SW480 (cell line): ENCODE results near the gene FRRS1L.

ENCODE experiments used
- DNase-seq: peaks from one replicate; pipeline ENCODE4 v3.0.0-alpha.2; 2016; ENCODE audit warnings: low spot score

Gene FRRS1L

GRCh38 chr9:109176386-109176785, 9.3 kb upstream of the FRRS1L start:
- no peak for DNase-seq

DNA sequence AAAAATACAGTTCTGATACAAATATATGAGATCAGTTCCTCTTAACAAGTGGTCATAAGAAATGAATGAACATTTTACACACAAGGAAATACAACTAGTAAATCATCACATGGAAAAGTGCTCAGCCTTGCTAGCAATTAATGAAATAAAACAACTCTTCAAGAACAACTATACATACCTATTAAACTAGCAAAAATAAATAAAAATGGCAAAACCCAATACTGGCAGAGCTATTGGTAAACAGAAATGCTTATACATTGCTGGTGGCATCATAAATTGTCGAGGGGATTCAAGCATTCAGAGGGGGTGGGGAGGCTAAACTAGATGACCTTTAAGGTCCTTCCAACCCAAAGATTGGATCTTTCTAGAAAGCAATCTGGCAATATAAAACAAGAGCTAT, 5.9 kb upstream of the FRRS1L start:
- DNase-seq = no peak

DNA sequence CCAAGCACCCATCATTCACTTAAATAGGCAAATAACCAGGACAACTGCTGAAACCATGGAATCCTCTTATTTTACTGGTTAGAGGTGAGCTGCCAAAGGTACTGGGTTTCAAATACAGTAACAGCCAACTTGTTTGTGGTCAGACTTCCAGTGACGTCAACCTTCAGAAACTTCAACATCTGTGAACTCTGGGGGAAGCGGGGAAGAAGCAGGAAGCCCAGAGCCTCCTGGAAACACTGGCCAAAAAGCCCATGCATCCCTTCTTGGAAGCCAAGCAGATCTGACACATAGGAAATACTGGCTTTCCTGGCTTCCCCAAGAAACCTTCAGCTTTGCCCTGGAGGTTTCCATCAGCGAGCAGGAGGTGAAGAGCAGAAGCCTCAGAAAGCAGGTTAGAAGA, 4.9 kb upstream of the FRRS1L start:
- no peak for DNase-seq

DNA sequence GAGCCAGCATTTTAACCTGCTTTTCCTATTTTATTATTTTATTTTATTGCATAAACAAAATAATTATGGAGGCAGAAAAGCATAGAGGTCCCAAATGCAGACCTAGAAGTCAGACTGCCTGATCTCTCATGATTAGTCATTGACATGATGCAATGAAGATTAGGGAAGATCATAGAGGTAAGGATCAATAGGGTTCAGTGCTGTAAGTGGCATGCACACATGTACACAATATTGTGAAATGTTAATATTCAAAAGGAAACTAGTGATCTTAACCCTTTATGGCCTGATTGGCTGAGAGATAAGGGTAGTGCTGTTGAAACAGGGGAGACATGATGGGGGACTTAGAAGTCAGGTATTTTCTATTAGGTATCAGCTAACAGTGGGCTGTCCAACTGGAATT, 1.1 kb upstream of the FRRS1L start:
- DNase-seq = no peak

GRCh38 chr9:109167716-109168115, 667 bp upstream of the FRRS1L start:
- no peak for DNase-seq

DNA sequence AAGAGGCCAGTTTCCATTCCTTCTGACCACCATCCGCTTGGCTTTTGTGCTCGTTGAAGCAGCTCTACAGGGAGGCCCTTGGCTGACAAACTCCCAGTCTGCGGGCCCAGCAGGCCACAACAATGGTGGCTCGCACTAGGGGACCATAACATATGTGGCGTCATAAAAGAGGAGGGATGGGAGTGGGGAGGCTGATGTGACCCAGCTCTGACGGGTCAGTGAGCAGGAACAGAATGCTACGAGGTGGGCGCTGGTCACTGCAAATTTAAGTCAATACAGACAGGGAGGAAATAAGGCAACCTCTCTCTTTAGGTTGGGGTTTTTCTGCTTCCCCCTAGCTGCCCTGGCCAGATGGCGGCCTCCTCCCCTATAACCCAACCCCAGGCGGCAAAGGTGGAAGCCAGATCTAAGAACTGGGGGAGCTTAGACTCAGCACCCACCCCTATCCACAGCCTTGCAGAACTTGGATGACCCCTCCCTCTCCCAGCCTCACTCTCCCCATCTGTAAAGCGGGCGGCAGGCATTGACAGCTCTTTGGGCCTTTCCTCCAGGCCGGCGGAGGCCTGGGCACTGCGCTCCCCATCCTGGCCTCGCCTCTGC, 778 bp downstream of the FRRS1L start:
- DNase-seq = no peak

GRCh38 chr9:109164042-109164441, 3.0 kb downstream of the FRRS1L start:
- no peak for DNase-seq

GRCh38 chr9:109163194-109163593, 3.9 kb downstream of the FRRS1L start:
- DNase-seq = no peak

- DNase-seq = no peak
Observed at GRCh38 chr9:109162677-109163076, 4.4 kb downstream of the FRRS1L start.

- no peak for DNase-seq
Observed at GRCh38 chr9:109161471-109161870, 5.6 kb downstream of the FRRS1L start.

DNA sequence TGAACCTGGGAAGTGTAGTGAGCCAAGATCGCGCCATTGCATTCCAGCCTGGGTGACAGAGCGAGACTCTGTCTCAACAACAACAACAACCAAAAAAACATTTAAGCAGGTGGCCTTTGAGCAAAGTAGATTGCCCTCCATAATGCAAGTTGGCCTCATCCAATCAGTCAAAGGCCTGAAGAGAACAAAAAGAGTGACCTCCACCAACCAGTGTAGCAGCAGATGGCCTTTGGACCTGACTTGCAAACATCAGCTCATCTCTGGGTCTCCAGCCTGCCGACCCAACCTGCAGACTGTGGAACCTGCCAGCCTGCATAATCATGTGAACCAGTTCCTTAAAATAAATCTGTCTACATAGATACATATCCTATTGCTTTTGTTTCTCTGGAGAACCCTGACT, 7.5 kb downstream of the FRRS1L start:
- DNase-seq = no peak

GRCh38 chr9:109158651-109159050, 8.4 kb downstream of the FRRS1L start:
- no peak for DNase-seq

GRCh38 chr9:109156708-109157107, 10.3 kb downstream of the FRRS1L start:
- DNase-seq = no peak

DNA sequence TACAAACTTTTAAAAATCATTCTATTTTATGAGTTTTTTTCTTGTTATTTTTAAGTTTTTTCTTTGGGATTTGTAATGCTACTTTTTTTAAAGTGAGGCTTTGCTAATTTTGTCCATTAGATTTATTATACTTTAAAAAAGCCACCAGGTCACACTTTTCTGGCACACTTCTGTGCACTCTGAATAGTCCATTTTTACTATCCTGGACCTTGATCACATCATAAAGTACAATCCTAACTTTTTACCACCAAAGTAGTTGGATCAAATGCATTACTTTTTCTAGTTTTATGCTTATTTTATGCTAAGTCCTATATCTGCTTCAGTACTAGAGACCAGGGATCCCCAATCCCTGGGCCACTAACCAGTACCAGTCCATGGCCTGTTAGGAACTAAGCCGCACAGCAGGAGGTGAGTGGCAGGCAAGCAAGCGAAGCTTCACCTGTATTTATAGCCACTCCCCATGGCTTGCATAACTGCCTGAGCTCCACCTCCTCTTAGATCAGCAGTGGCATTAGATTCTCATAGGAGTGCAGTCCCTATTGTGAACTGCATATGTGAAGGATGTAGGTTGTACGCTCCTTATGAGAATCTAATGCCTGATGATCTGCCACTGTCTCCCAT, 16.0 kb downstream of the FRRS1L start:
- DNase-seq = no peak

DNA sequence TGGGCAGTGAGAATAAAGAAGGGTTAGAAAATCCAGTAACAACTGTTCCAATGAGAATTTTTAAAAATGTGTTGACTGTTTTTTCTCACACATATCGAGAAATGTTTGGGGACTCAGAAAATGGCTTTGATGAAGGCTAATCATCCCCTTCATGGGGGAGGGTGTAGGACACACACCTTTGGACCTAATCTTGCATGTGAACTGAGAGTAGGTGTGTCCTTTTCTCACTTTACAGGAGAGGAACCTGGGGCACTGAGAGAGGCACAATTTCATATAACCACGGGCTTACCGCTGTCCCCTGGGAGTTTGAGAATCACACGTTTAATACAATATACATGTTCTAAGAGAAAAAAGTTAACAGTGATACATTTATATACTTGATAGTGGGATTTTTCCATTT, 17.3 kb downstream of the FRRS1L start:
- DNase-seq = no peak

- DNase-seq = no peak
Observed at GRCh38 chr9:109149089-109149488, 18.0 kb downstream of the FRRS1L start.

DNA sequence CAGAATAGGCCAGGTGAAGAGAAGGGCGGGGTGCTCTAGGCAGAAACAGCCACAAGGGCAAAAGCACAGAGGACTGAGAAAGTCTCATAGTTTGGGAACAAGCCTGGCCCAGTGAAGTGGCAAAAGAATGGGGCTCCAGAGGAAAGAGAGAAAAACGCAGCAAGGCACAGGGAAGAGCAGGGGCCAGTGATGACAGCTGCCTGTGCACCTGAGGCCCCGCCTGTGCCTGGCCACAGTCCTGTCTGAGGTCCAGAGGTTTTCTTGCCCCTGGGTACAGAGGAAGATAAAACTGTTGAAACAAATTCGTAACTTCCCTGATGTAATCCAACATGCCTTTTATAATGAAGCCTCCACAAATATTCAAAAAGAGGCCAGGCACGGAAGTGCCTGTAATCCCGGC, 22.0 kb downstream of the FRRS1L start:
- no peak for DNase-seq

DNA sequence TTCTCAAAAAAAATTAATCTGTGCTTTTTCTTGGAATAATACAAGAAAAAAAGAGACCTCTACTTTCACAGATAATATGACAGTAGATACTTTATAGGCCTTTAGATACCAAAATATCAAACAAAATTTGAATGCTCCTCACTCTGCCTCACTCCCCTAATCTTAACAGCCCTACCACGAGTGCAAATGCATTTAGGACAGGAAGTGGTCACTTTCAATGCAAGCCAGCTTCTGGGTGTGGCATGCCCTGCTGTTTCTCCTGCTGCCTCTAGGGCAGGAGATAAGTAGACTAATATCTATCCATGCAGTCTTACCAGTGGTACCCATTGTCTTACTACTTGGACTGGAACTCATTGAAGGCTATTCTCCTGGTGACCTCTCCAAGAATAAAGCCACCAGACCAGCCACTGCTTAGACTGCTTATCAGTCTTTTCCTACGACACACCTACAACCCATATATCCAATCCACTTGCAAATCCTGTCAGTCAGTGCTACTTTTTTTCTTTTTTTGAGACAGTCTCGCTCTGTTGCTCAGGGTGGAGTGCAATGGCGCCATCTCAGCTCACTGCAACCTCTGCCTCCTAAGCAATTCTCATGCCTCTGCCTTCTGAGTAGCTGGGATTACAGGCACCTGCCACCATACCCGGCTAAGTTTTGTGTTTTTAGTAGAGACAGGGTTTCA, 23.0 kb downstream of the FRRS1L start:
- peak; percentile 75 for DNase-seq

GRCh38 chr9:109141375-109141774, 25.7 kb downstream of the FRRS1L start:
- DNase-seq = no peak

GRCh38 chr9:109139851-109140250, 27.2 kb downstream of the FRRS1L start:
- no peak for DNase-seq

DNA sequence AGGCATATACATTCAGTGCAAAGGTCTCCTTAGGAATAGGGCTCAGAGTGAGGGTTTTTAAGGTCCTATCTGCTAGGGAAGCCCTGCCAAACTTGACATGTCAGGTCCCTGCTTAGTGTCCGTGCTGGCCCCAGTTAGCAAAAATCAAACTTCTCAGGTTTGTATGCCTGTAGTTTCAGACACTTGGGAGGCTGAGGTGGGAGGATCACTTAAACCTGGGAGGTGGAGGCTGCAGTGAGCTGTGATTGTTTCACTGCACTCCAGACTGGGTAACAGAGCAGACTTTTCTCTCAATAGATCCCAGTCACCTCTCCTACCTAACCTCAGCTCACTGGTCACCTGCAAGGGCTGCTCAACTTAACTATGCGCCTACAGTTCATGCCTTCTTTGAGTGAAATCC, 28.6 kb downstream of the FRRS1L start:
- no peak for DNase-seq

DNA sequence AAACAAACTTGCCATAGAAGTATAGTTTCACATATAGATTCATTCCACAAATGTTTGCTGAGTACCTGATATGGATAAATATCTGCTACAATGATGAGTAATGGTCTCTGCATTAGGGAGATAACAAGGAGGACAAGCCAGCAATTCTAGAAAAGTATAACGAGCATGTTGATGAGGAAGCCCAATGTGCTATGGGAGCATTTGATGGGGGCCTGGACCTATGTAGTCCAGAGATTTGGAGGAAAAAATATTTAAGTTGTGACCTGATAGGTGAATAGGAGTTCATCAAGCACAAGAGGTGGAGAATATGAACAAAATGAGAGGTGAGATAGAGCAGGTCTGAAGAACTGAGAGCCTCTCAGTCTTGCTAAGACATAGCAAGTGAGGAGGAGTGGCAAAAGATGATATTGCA, 32.9 kb downstream of the FRRS1L start:
- DNase-seq = no peak

- no peak for DNase-seq
Observed at GRCh38 chr9:109133533-109133932, 33.5 kb downstream of the FRRS1L start.

- no peak for DNase-seq
Observed at GRCh38 chr9:109132567-109133021, 34.5 kb downstream of the FRRS1L start.
